ENCODE data around the gene MOB3A.
A peak's percentile ranks its signal among the peaks of the same experiment; 100 is the strongest.
"Not testable (repeated sequence)": the region's sequence is repeated elsewhere in the genome, so short reads cannot be mapped to it uniquely, and the experiment has no call there.

MOB3A gene

GRCh38 chr19:2042485-2043250 lies 53.5 kb downstream of the MOB3A start:
- no peak for DNase-seq

GRCh38 chr19:2041683-2042484 lies 54.2 kb downstream of the MOB3A start:
- DNase-seq, result peak; percentile 76

GRCh38 chr19:2041433-2041682 lies 54.8 kb downstream of the MOB3A start:
- no peak for DNase-seq

GRCh38 chr19:2040647-2041432 lies 55.3 kb downstream of the MOB3A start:
- no peak for DNase-seq

GRCh38 chr19:2039959-2040646 lies 56.0 kb downstream of the MOB3A start:
- no peak for DNase-seq

- DNase-seq, result no peak
Observed at GRCh38 chr19:2039089-2039958, 56.8 kb downstream of the MOB3A start.

GRCh38 chr19:2038284-2039088 lies 57.6 kb downstream of the MOB3A start:
- no peak for DNase-seq

GRCh38 chr19:2037651-2038255 lies 58.4 kb downstream of the MOB3A start:
- no peak for DNase-seq

- no peak for DNase-seq
Observed at GRCh38 chr19:2036424-2036823, 59.7 kb downstream of the MOB3A start.

GRCh38 chr19:2035590-2035991 lies 60.5 kb downstream of the MOB3A start:
- no peak for DNase-seq

- no peak for DNase-seq
Observed at GRCh38 chr19:2034729-2035589, 61.2 kb downstream of the MOB3A start.

GRCh38 chr19:2034253-2034652 lies 61.9 kb downstream of the MOB3A start:
- not testable (repeated sequence) for DNase-seq

GRCh38 chr19:2033825-2034159 lies 62.3 kb downstream of the MOB3A start:
- no peak for DNase-seq

- DNase-seq, result no peak
Observed at GRCh38 chr19:2033115-2033824, 62.9 kb downstream of the MOB3A start.

GRCh38 chr19:2032296-2032941 lies 63.7 kb downstream of the MOB3A start:
- DNase-seq, result no peak

- DNase-seq, result no peak
Observed at GRCh38 chr19:2027361-2027760, 68.8 kb downstream of the MOB3A start.

- no peak for DNase-seq
Observed at GRCh38 chr19:2026770-2027169, 69.4 kb downstream of the MOB3A start.

GRCh38 chr19:2022289-2022688 lies 73.8 kb downstream of the MOB3A start:
- no peak for DNase-seq
